HUES48 (cell line): ENCODE data around the gene ACOT8.
A peak's percentile ranks its signal among the peaks of the same experiment; 100 is the strongest.

ENCODE experiments used
- H3K27ac ChIP-seq: one replicate; pipeline ENCODE4 v1.7.0; 2013; ENCODE audit warnings: low read depth, low read length, inconsistent platforms
- H3K27me3 ChIP-seq: 2 replicates; pipeline ENCODE4 v1.6.1; 2013; ENCODE audit warnings: mild to moderate bottlenecking, low read length; ENCODE audit not compliant: control insufficient read depth, insufficient read depth
- H3K36me3 ChIP-seq: 2 replicates; pipeline ENCODE4 v1.6.1; 2013; ENCODE audit warnings: low read length; ENCODE audit not compliant: control insufficient read depth, insufficient read depth
- H3K4me1 ChIP-seq: 2 replicates; pipeline ENCODE4 v1.6.1; 2013; ENCODE audit warnings: mild to moderate bottlenecking, low read length; ENCODE audit not compliant: control insufficient read depth, insufficient read depth
- H3K4me3 ChIP-seq: 2 replicates; pipeline ENCODE4 v1.5.1; 2013; ENCODE audit warnings: mild to moderate bottlenecking, low read depth, low read length
- H3K9ac ChIP-seq: 2 replicates; pipeline ENCODE4 v1.6.1; 2013; ENCODE audit warnings: mild to moderate bottlenecking, low read depth, low read length, moderate library complexity
- H3K9me3 ChIP-seq: 2 replicates; pipeline ENCODE4 v1.6.1; 2013; ENCODE audit warnings: low read length; ENCODE audit not compliant: control insufficient read depth, insufficient read depth

Gene ACOT8

DNA sequence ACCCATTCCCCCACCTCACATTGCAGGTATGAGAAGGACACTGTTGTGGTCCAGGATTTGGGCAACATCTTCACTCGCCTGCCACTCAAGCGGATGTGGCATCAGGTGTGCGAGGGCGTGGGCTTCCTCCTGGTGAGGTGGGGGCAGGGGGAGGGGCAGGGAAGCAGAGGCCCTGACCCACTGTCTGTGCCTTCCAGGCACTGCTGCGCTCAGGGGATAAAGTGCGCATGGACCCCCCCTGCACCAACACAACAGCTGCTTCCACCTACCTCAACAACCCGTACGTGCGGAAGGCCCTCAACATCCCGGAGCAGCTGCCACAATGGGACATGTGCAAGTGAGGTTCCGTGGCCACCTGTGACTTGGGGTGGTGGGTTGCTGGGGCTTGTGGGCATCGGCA lies 37.6 kb upstream of the ACOT8 start:
- H3K9me3 ChIP-seq, result no peaks in the 10 kb centered on the region
- no peak overlapping the region for H3K4me3 ChIP-seq
- H3K36me3 ChIP-seq, result peaks cover 69% of the 10 kb centered on the region
- H3K27ac ChIP-seq, result no peak overlapping the region
- H3K4me1 ChIP-seq, result 0 out of 2 replicates have a peak, but pooled peaks cover 5% of the 10 kb centered on the region
- H3K27me3 ChIP-seq, result no peaks in the 10 kb centered on the region
- H3K9ac ChIP-seq, result no peak overlapping the region

- peaks cover 63% of the 10 kb centered on the region for H3K36me3 ChIP-seq
- H3K27ac ChIP-seq, result no peak overlapping the region
- no peaks in the 10 kb centered on the region for H3K27me3 ChIP-seq
- H3K9me3 ChIP-seq, result no peaks in the 10 kb centered on the region
- H3K4me3 ChIP-seq, result no peak overlapping the region
- H3K4me1 ChIP-seq, result 0 out of 2 replicates have a peak, but pooled peaks cover 5% of the 10 kb centered on the region
- H3K9ac ChIP-seq, result no peak overlapping the region
Measured at GRCh38 chr20:45893831-45894230, 36.6 kb upstream of the ACOT8 start.

DNA sequence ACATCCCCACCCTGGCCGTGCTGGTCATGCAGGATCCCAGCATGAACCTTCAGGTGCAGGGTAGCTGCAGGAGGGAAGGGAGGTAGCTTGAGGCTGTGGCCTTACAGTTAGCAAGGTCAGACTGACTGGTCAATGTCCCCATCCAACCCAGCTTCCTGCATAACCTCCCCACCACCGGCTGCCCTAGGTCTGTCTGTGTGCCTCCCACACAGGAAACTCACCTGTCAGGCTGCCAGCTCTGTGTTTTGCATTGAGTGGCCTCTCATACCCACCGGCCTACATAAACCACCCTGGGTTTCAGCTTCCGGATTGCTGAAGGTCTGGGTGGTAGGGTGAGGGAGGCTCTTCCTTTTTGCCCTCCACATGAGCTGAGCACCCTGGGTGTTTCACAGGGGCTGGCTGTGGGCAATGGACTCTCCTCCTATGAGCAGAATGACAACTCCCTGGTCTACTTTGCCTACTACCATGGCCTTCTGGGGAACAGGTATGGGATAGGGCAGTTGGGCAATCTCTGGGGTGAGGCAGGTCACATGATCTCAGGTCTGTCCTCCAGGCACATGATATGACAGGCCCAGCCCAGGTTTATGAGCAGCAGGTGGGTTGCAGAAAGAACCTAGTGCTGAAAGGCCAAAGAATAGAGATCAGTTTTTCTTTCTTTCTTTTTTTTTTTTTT lies 35.8 kb upstream of the ACOT8 start:
- H3K4me3 ChIP-seq, result no peak overlapping the region

GRCh38 chr20:45892049-45892825 lies 35.0 kb upstream of the ACOT8 start:
- H3K36me3 ChIP-seq, result peaks cover 57% of the 10 kb centered on the region
- peak overlapping the region; percentile 60; the same call in 1 of the 2 replicates for H3K9ac ChIP-seq
- no peaks in the 10 kb centered on the region for H3K9me3 ChIP-seq
- no peaks in the 10 kb centered on the region for H3K27me3 ChIP-seq
- H3K4me3 ChIP-seq, result peak overlapping the region; percentile 80
- H3K27ac ChIP-seq, result no peak overlapping the region
- H3K4me1 ChIP-seq, result 0 out of 2 replicates have a peak, but pooled peaks cover 5% of the 10 kb centered on the region

More for the DNA sequence above, 35.8 kb upstream of the ACOT8 start:
- Histone ChIP-seq H3K9me3 (no peaks in the 10 kb centered on the region), H3K9ac (no peak overlapping the region), H3K27ac (no peak overlapping the region), H3K36me3 (peaks cover 60% of the 10 kb centered on the region), H3K4me1 (0 out of 2 replicates have a peak, but pooled peaks cover 5% of the 10 kb centered on the region), H3K27me3 (no peaks in the 10 kb centered on the region)

- Histone ChIP-seq H3K9me3 (no peaks in the 10 kb centered on the region), H3K4me1 (0 out of 2 replicates have a peak, but pooled peaks cover 5% of the 10 kb centered on the region), H3K4me3 (peak within 1 kb of the TSS; percentile 80), H3K9ac (peak within 1 kb of the TSS; percentile 60; the same call in 1 of the 2 replicates), H3K27ac (peak within 1 kb of the TSS; percentile 69), H3K36me3 (peaks cover 52% of the 10 kb centered on the region), H3K27me3 (no peaks in the 10 kb centered on the region)
Measured at GRCh38 chr20:45890985-45891983, 34.1 kb upstream of the ACOT8 start, which contains the start of the genes CTSA and NEURL2. TSS of gene CTSA (plus strand) at chr20:45891335. CDS start at chr20:45891569, 234 bp downstream. TSS of gene NEURL2 (minus strand) at chr20:45891208. CDS start at chr20:45890991, 217 bp downstream.

- no peaks in the 10 kb centered on the region for H3K27me3 ChIP-seq
- H3K4me1 ChIP-seq, result 0 out of 2 replicates have a peak, but pooled peaks cover 5% of the 10 kb centered on the region
- H3K27ac ChIP-seq, result peak overlapping the region; percentile 69
- peak overlapping the region; percentile 80 for H3K4me3 ChIP-seq
- H3K36me3 ChIP-seq, result peaks cover 44% of the 10 kb centered on the region
- H3K9ac ChIP-seq, result peak overlapping the region; percentile 60; the same call in 1 of the 2 replicates
- no peaks in the 10 kb centered on the region for H3K9me3 ChIP-seq
Measured at GRCh38 chr20:45890077-45890984, 33.1 kb upstream of the ACOT8 start.

DNA sequence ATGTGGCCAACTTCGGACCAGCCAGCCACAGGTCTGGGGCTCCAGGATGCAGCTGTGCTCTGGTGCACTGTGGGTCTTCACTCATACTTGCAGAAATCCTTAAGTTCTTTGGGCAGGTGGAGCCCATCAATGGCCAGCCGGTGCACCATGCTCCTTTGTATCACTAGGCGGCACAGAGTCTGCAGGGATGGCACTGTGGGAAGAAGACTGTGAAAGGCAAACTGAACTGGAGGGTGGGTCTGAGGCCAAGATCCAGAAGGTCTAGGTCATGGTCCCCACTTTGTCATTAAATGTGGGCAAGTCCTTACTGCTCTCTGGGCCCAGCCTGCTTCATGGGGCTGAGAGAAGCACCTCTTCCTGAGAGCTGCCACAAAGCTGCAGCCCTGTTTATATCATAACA lies 31.5 kb upstream of the ACOT8 start:
- Histone ChIP-seq H3K4me3 (no peak overlapping the region), H3K27ac (no peak overlapping the region), H3K27me3 (no peaks in the 10 kb centered on the region), H3K4me1 (0 out of 2 replicates have a peak, but pooled peaks cover 5% of the 10 kb centered on the region), H3K9me3 (no peaks in the 10 kb centered on the region), H3K36me3 (peaks cover 38% of the 10 kb centered on the region), H3K9ac (no peak overlapping the region)

- no peak within 1 kb of the TSS for H3K27ac ChIP-seq
- H3K9ac ChIP-seq, result no peak within 1 kb of the TSS
Measured at GRCh38 chr20:45887346-45887715, 30.1 kb upstream of the ACOT8 start, which contains the start of gene SPATA25. TSS of gene SPATA25 (minus strand) at chr20:45887622. CDS start at chr20:45887590, 32 bp downstream.

DNA sequence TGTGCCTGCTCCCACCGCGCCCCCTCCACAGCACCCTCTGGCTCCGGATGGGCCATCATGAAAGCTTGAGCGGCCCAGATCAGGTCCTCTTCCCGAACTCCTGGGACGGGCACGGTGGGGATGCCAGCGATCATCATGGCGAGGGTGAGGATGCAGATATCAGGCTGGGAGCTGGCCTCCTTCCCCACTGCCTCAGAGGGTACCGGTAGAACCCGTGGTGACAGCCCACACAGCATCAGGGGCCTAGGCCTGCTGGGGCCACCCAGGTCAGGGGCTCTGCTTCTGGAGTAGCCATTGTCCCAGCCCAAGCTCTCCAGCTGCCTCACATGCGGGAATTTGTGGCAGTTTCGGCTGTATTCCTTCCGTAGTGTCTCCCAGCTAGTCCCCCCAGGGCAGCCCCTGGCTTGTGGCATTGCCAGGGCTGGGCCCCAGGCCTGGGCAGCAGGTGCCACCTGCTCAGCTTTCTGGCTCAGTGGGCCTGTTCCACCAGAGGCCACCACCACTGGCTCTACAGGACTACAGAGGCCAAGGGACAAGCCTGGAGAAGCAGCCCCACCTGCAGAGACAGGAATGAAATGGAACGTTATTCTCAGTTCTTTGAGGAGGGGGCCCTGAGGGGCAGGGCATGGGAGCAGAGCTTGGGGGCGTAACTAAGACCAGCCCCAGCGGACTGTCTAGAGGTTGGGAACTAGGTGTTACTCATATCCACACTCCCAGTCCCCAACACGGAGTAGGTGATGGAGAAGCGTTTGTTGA lies 29.6 kb upstream of the ACOT8 start:
- Histone ChIP-seq H3K9me3 (no peaks in the 10 kb centered on the region), H3K27ac (no peak overlapping the region), H3K27me3 (no peaks in the 10 kb centered on the region), H3K36me3 (peaks cover 41% of the 10 kb centered on the region), H3K4me1 (0 out of 2 replicates have a peak, but pooled peaks cover under 1% of the 10 kb centered on the region), H3K9ac (no peak overlapping the region), H3K4me3 (no peak overlapping the region)

More at GRCh38 chr20:45887346-45887715, 30.1 kb upstream of the ACOT8 start, which contains the start of gene SPATA25:
- H3K36me3 ChIP-seq, result peaks cover 41% of the 10 kb centered on the region
- no peaks in the 10 kb centered on the region for H3K27me3 ChIP-seq
- no peaks in the 10 kb centered on the region for H3K9me3 ChIP-seq
- 0 out of 2 replicates have a peak, but pooled peaks cover 5% of the 10 kb centered on the region for H3K4me1 ChIP-seq
- no peak within 1 kb of the TSS for H3K4me3 ChIP-seq
